ENCODE results near the gene TOX4. TPM values are rescaled to one million over a fixed set of nuclear protein-coding genes. Genes with fewer than 3 reads are reported as not detected.

The TOX4 gene
- total and polyA plus RNA-seq, 4 donors: 16.4 to 82.9 (median 42.1) TPM

DNA sequence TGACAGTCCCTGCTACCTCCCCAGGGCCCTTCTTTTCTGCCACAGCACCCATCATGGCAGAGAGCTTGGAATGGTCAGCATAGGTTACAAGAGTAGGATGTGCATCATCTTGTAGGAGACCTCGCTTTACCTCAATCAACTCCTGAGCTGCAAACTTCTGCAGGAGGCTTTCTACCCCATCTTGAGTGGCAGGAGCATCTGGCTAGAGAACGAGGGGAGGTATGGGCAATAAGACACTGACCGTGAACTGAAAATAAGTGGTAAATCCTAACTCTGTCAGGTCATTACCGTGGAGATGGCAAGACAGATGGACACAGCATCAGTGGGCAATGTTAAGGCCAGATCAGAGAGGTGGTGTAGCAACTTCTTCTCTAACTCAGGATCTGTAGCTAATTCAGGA lies 26.4 kb downstream of the TOX4 start:
- no peak for DNase-seq
- Histone ChIP-seq H3K27me3 (ENCODE audit: control insufficient read depth in 3 of 3, insufficient read depth in 3 of 3, low read length in 2 of 3) (no peaks in the 10 kb centered on the region), H3K27ac (ENCODE audit: low read depth in 1 of 2, low read length in 1 of 2) (no peak overlapping the region), H3K4me1 (ENCODE audit: control insufficient read depth in 5 of 5, insufficient read depth in 5 of 5, low read length in 5 of 5) (no peaks in the 10 kb centered on the region), H3K36me3 (ENCODE audit: control insufficient read depth in 4 of 4, insufficient read depth in 4 of 4, low read length in 4 of 4) (peaks cover 24 to 56% (median 33%) of the 10 kb centered on the region in 4 donors), H3K4me3 (no peak overlapping the region), H3K9ac (ENCODE audit: insufficient read depth in 1 of 2, low read length in 2 of 2) (no peak overlapping the region), H3K9me3 (ENCODE audit: control insufficient read depth in 4 of 4, insufficient read depth in 3 of 4, low read length in 3 of 4) (no peaks in the 10 kb centered on the region)
- 94 to 98% methylated on average over 4 of the region's 4 CpGs for WGBS, 2 donors
- ATAC-seq (ENCODE audit: insufficient read depth, low FRiP score): no peak
- TF ChIP-seq, protein P1, sequence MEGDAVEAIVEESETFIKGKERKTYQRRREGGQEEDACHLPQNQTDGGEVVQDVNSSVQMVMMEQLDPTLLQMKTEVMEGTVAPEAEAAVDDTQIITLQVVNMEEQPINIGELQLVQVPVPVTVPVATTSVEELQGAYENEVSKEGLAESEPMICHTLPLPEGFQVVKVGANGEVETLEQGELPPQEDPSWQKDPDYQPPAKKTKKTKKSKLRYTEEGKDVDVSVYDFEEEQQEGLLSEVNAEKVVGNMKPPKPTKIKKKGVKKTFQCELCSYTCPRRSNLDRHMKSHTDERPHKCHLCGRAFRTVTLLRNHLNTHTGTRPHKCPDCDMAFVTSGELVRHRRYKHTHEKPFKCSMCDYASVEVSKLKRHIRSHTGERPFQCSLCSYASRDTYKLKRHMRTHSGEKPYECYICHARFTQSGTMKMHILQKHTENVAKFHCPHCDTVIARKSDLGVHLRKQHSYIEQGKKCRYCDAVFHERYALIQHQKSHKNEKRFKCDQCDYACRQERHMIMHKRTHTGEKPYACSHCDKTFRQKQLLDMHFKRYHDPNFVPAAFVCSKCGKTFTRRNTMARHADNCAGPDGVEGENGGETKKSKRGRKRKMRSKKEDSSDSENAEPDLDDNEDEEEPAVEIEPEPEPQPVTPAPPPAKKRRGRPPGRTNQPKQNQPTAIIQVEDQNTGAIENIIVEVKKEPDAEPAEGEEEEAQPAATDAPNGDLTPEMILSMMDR (IDR thresholded peaks at IDR 0.05; ENCODE audit: control extremely low read depth, extremely low read depth): no peak

DNA sequence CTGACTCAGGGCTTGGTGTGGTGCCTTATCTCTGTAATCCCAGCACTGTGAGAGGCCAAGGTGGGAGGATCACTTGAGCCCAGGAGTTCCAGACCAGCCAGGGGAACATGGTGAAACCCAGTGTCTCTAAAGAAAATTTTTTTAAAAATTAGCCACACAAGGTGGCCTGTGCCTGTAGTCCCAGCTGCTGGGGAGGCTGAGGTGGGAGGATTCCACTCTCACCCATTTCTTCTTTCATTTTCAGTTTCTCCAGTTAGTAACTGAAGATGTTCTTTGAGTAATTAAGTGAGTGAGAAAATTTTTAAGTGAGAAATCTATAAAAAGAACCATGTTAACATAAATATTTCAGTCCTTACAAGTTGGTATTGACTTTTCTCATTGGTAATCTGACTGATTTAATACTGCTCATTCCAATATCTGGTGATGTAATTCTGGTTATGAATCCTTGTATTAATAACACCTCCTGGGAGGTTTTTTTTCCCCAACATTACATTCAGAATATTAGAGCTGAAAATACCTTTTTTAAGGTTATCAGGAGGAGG lies 28.1 kb downstream of the TOX4 start:
- H3K9me3 ChIP-seq (ENCODE audit: control insufficient read depth in 4 of 4, insufficient read depth in 3 of 4, low read length in 3 of 4): no peaks in the 10 kb centered on the region
- no peaks in the 10 kb centered on the region for H3K27me3 ChIP-seq (ENCODE audit: control insufficient read depth in 3 of 3, insufficient read depth in 3 of 3, low read length in 2 of 3)
- peaks cover 0 to 9% (median 4%) of the 10 kb centered on the region in 5 donors for H3K4me1 ChIP-seq (ENCODE audit: control insufficient read depth in 5 of 5, insufficient read depth in 5 of 5, low read length in 5 of 5)
- peaks cover 16 to 42% (median 22%) of the 10 kb centered on the region in 4 donors for H3K36me3 ChIP-seq (ENCODE audit: control insufficient read depth in 4 of 4, insufficient read depth in 4 of 4, low read length in 4 of 4)
- H3K27ac ChIP-seq (ENCODE audit: low read depth in 1 of 2, low read length in 1 of 2): no peak overlapping the region
- no peak overlapping the region for H3K4me3 ChIP-seq
- no peak for DNase-seq
- ATAC-seq (ENCODE audit: insufficient read depth, low FRiP score): no peak
- TF ChIP-seq, protein P1 (IDR thresholded peaks at IDR 0.05; ENCODE audit: control extremely low read depth, extremely low read depth): no peak
- no peak overlapping the region for H3K9ac ChIP-seq (ENCODE audit: insufficient read depth in 1 of 2, low read length in 2 of 2)

DNA sequence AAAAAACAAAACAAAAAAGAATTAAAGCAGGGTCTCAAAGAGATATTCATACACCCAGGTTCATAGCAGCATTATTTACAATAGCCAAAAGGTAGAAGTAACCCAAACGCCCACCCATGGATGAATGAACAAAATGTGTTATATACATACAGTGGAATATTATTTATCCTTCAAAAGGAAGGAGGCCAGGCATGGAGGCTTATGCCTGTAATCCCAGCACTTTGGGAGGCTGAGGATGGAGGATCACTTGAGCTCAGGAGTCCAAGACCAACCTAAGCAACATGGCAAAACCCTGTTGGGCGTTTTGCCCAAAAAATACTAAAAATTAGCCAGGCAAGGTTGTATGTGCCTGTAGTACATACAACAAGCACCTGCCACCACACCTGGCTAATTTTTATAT lies 29.6 kb downstream of the TOX4 start:
- Histone ChIP-seq H3K27ac (ENCODE audit: low read depth in 1 of 2, low read length in 1 of 2) (no peak overlapping the region), H3K27me3 (ENCODE audit: control insufficient read depth in 3 of 3, insufficient read depth in 3 of 3, low read length in 2 of 3) (no peaks in the 10 kb centered on the region), H3K36me3 (ENCODE audit: control insufficient read depth in 4 of 4, insufficient read depth in 4 of 4, low read length in 4 of 4) (peaks cover 9 to 30% (median 18%) of the 10 kb centered on the region in 4 donors), H3K4me1 (ENCODE audit: control insufficient read depth in 5 of 5, insufficient read depth in 5 of 5, low read length in 5 of 5) (peaks cover 0 to 12% (median 6%) of the 10 kb centered on the region in 5 donors), H3K9ac (ENCODE audit: insufficient read depth in 1 of 2, low read length in 2 of 2) (no peak overlapping the region), H3K4me3 (no peak overlapping the region), H3K9me3 (ENCODE audit: control insufficient read depth in 4 of 4, insufficient read depth in 3 of 4, low read length in 3 of 4) (no peaks in the 10 kb centered on the region)
- TF ChIP-seq, protein P1 (IDR thresholded peaks at IDR 0.05; ENCODE audit: control extremely low read depth, extremely low read depth): no peak
- ATAC-seq (ENCODE audit: insufficient read depth, low FRiP score) (no peak), DNase-seq (no peak)
- WGBS, 2 donors: 95% methylated on average over 2 of the region's 2 CpGs
